ENCODE results near the gene STT3A. TPM values are rescaled to one million over a fixed set of nuclear protein-coding genes. Genes with fewer than 3 reads are reported as not detected.

Gene STT3A
- total and polyA plus RNA-seq, 10 donors, result 23.0 to 102 (median 80.9) TPM

DNA sequence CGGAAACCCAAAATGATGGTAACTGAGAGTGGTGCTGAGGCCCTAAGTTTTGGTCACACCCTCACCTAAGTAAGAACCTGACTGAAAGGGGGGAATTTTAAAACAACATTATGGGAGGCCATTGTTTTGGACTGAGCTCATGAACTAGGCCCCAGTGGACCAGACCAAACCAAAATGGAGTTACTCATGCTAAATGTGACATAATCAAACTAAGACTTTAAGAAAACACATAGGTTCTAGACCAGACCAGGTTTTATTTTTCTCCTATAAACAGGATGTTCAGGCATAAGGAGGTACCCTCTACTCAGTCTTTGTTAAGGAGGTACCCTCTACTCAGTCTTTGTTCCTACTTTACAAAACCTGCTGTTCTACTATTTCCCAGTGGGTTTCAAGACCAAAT is 30.7 kb upstream of the STT3A start:
- no peak overlapping the region for H3K27ac ChIP-seq
- no peak for DNase-seq
- no peak overlapping the region for H3K4me3 ChIP-seq
- no peaks in the 10 kb centered on the region for H3K9me3 ChIP-seq
- no peak for TF ChIP-seq POLR2A (IDR thresholded peaks at IDR 0.05)
- TF ChIP-seq CTCF (IDR thresholded peaks at IDR 0.05 in 8 of 11, conservative IDR thresholded peaks at IDR 0.05 in 3 of 11), result no peak
- no peak for TF ChIP-seq POLR2AphosphoS5 (IDR thresholded peaks at IDR 0.05)
- 63 to 100% (median 98%) methylated on average over 1 of the region's 1 CpG for WGBS, 5 donors
- H3K4me1 ChIP-seq, result no peaks in the 10 kb centered on the region
- no peaks in the 10 kb centered on the region for H3K36me3 ChIP-seq
- intact Hi-C loops (cut with DNase I; ENCODE audit: low total_unique reads), result no loop called here
- no peaks in the 10 kb centered on the region for H3K27me3 ChIP-seq (replicated peaks in 1 of 7)

GRCh38 chr11:125562430-125562829 is 30.2 kb upstream of the STT3A start:
- H3K4me3 ChIP-seq, result no peak overlapping the region
- no peaks in the 10 kb centered on the region for H3K27me3 ChIP-seq (replicated peaks in 1 of 7)
- no peaks in the 10 kb centered on the region for H3K9me3 ChIP-seq
- intact Hi-C loops (cut with DNase I; ENCODE audit: low total_unique reads), result no loop called here
- TF ChIP-seq POLR2AphosphoS5 (IDR thresholded peaks at IDR 0.05), result no peak
- TF ChIP-seq CTCF (IDR thresholded peaks at IDR 0.05 in 8 of 11, conservative IDR thresholded peaks at IDR 0.05 in 3 of 11), result no peak
- no peak for TF ChIP-seq POLR2A (IDR thresholded peaks at IDR 0.05)
- no peaks in the 10 kb centered on the region for H3K4me1 ChIP-seq
- H3K36me3 ChIP-seq, result no peaks in the 10 kb centered on the region
- no peak for DNase-seq
- 63 to 70% (median 65%) methylated on average over 4 of the region's 4 CpGs for WGBS, 5 donors
- H3K27ac ChIP-seq, result no peak overlapping the region

DNA sequence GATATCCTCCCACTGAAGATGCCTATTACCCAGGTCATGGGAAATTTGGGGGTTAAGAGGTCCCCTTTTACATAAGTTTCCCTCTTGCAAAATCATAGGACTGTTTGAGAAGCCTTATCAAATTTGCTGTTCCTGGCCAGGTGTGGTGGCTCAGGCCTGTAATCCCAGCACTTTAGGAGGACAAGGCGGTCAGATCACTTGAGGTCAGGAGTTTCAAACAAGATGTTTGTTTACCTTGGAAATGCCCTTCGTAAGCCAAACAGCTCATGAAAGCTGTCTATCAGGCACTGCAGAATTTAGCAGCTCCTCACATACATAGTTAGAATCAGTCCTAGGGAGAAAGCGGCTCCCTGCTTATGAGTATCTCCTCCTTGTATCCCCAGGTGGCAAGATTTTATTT is 28.3 kb upstream of the STT3A start:
- no peaks in the 10 kb centered on the region for H3K9me3 ChIP-seq
- peaks cover 0 to 10% (median 7%) of the 10 kb centered on the region in 6 donors for H3K4me1 ChIP-seq
- no peak overlapping the region for H3K27ac ChIP-seq
- DNase-seq, result no peak
- TF ChIP-seq CTCF (IDR thresholded peaks at IDR 0.05 in 8 of 11, conservative IDR thresholded peaks at IDR 0.05 in 3 of 11) (no peak), POLR2AphosphoS5 (IDR thresholded peaks at IDR 0.05) (no peak), POLR2A (IDR thresholded peaks at IDR 0.05) (no peak)
- no peaks in the 10 kb centered on the region for H3K27me3 ChIP-seq (replicated peaks in 1 of 7)
- no peaks in the 10 kb centered on the region for H3K36me3 ChIP-seq
- intact Hi-C loops (cut with DNase I; ENCODE audit: low total_unique reads), result no loop called here
- WGBS, 5 donors, result 83 to 95% (median 94%) methylated on average over 3 of the region's 3 CpGs
- no peak overlapping the region for H3K4me3 ChIP-seq

GRCh38 chr11:125566235-125566634 is 26.4 kb upstream of the STT3A start:
- Histone ChIP-seq H3K27me3 (replicated peaks in 1 of 7) (no peaks in the 10 kb centered on the region), H3K27ac (no peak overlapping the region), H3K4me3 (no peak overlapping the region), H3K4me1 (peaks cover 11 to 27% (median 21%) of the 10 kb centered on the region in 6 donors), H3K36me3 (no peaks in the 10 kb centered on the region), H3K9me3 (no peaks in the 10 kb centered on the region)
- DNase-seq, result no peak
- intact Hi-C loops (cut with DNase I; ENCODE audit: low total_unique reads), result no loop called here
- 93 to 100% (median 97%) methylated on average over 4 of the region's 4 CpGs for WGBS, 5 donors
- TF ChIP-seq CTCF (IDR thresholded peaks at IDR 0.05 in 8 of 11, conservative IDR thresholded peaks at IDR 0.05 in 3 of 11) (no peak), POLR2A (IDR thresholded peaks at IDR 0.05) (no peak), POLR2AphosphoS5 (IDR thresholded peaks at IDR 0.05) (no peak)
